ENCODE measurements around the gene TMEM42. TPM values are rescaled to one million over a fixed set of nuclear protein-coding genes. Genes with fewer than 3 reads are reported as not detected.
A peak's percentile ranks its signal among the peaks of the same experiment; 100 is the strongest.

TMEM42 gene
- total RNA-seq, 1 donor from 2014 or later, result 18.9 TPM

DNA sequence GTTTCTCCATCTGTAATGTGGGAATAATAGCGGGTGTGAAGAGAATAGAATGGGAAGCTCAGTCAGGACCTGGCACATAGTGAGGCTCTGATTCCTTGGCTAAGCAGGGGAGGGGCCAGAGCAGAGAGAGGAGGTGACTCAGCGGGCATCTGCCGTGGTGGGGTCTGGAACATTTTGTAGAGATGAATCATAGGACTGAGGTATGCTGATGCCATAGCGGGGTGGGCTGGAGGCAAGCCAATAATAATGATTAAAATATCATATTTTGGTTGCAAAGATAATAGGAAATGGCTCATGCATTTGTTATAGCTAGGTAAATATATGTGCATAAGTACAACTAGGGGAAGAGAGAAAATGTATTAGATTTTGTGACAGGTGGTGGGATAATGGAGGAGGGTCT lies 23.9 kb downstream of the TMEM42 start:
- no peaks in the 10 kb centered on the region for H3K27me3 Mint-ChIP-seq (ENCODE audit: unreplicated experiment)
- peak; percentile 92 for DNase-seq (ENCODE audit: extremely low spot score, unreplicated experiment)
- peak overlapping the region; percentile 89 for H3K27ac Mint-ChIP-seq (ENCODE audit: unreplicated experiment)
- H3K4me3 Mint-ChIP-seq (ENCODE audit: unreplicated experiment), result no peak overlapping the region
- TF ChIP-seq CTCF (IDR thresholded peaks at IDR 0.05), result no peak
- no peaks in the 10 kb centered on the region for H3K9me3 Mint-ChIP-seq (ENCODE audit: unreplicated experiment)
- H3K4me1 Mint-ChIP-seq (ENCODE audit: unreplicated experiment), result peaks cover 52% of the 10 kb centered on the region
- H3K36me3 Mint-ChIP-seq (ENCODE audit: unreplicated experiment), result no peaks in the 10 kb centered on the region

- no peak for TF ChIP-seq CTCF (IDR thresholded peaks at IDR 0.05)
- no peak for DNase-seq (ENCODE audit: extremely low spot score, unreplicated experiment)
- Mint-ChIP-seq H3K4me3 (ENCODE audit: unreplicated experiment) (no peak overlapping the region), H3K4me1 (ENCODE audit: unreplicated experiment) (peaks cover 51% of the 10 kb centered on the region), H3K27ac (ENCODE audit: unreplicated experiment) (no peak overlapping the region), H3K27me3 (ENCODE audit: unreplicated experiment) (no peaks in the 10 kb centered on the region), H3K9me3 (ENCODE audit: unreplicated experiment) (no peaks in the 10 kb centered on the region), H3K36me3 (ENCODE audit: unreplicated experiment) (no peaks in the 10 kb centered on the region)
These were observed 24.8 kb downstream of the TMEM42 start for GRCh38 chr3:44886561-44886960.

GRCh38 chr3:44887101-44887500 lies 25.4 kb downstream of the TMEM42 start:
- no peak for TF ChIP-seq CTCF (IDR thresholded peaks at IDR 0.05)
- H3K27me3 Mint-ChIP-seq (ENCODE audit: unreplicated experiment), result no peaks in the 10 kb centered on the region
- H3K36me3 Mint-ChIP-seq (ENCODE audit: unreplicated experiment), result no peaks in the 10 kb centered on the region
- peaks cover 51% of the 10 kb centered on the region for H3K4me1 Mint-ChIP-seq (ENCODE audit: unreplicated experiment)
- H3K4me3 Mint-ChIP-seq (ENCODE audit: unreplicated experiment), result no peak overlapping the region
- H3K27ac Mint-ChIP-seq (ENCODE audit: unreplicated experiment), result peak overlapping the region; percentile 81
- no peak for DNase-seq (ENCODE audit: extremely low spot score, unreplicated experiment)
- no peaks in the 10 kb centered on the region for H3K9me3 Mint-ChIP-seq (ENCODE audit: unreplicated experiment)

DNA sequence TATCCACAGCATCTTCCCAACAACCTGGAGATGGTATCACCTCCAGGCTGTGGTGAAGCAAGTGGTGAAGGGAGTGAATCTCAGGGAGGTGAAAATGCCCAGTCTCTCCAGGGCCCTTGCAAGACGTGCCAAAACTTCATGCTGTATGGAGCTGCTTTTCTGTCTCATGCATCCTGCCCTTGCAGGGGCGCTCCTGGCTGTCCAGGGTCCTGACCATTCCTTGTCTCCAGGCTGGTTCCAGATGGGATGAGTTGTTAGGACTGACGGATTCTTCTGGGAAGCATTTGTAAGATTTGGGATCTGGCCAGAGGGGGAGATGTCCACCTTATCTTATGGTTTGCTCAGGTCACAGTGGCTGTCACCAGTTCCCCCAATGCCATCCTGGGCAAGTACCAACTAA lies 28.5 kb downstream of the TMEM42 start:
- Mint-ChIP-seq H3K36me3 (ENCODE audit: unreplicated experiment) (no peaks in the 10 kb centered on the region), H3K4me3 (ENCODE audit: unreplicated experiment) (no peak overlapping the region), H3K4me1 (ENCODE audit: unreplicated experiment) (peaks cover 45% of the 10 kb centered on the region), H3K27ac (ENCODE audit: unreplicated experiment) (no peak overlapping the region), H3K27me3 (ENCODE audit: unreplicated experiment) (no peaks in the 10 kb centered on the region), H3K9me3 (ENCODE audit: unreplicated experiment) (no peaks in the 10 kb centered on the region)
- no peak for DNase-seq (ENCODE audit: extremely low spot score, unreplicated experiment)
- no peak for TF ChIP-seq CTCF (IDR thresholded peaks at IDR 0.05)

GRCh38 chr3:44890852-44891251 lies 29.1 kb downstream of the TMEM42 start:
- H3K4me1 Mint-ChIP-seq (ENCODE audit: unreplicated experiment), result peaks cover 43% of the 10 kb centered on the region
- no peaks in the 10 kb centered on the region for H3K36me3 Mint-ChIP-seq (ENCODE audit: unreplicated experiment)
- H3K9me3 Mint-ChIP-seq (ENCODE audit: unreplicated experiment), result no peaks in the 10 kb centered on the region
- TF ChIP-seq CTCF (IDR thresholded peaks at IDR 0.05), result no peak
- no peak for DNase-seq (ENCODE audit: extremely low spot score, unreplicated experiment)
- H3K4me3 Mint-ChIP-seq (ENCODE audit: unreplicated experiment), result no peak overlapping the region
- no peak overlapping the region for H3K27ac Mint-ChIP-seq (ENCODE audit: unreplicated experiment)
- no peaks in the 10 kb centered on the region for H3K27me3 Mint-ChIP-seq (ENCODE audit: unreplicated experiment)
